Activated CD4-positive, alpha-beta T cell treated with anti-CD3 and anti-CD28 coated beads, Interleukin-2, amount 50 U/mL, for 4 hours (primary cell): Measurements from ENCODE around the gene PLCG2.
"Not testable (repeated sequence)": the region's sequence is repeated elsewhere in the genome, so short reads cannot be mapped to it uniquely, and the experiment has no call there.

Source experiments
- DNase-seq, 2 experiments: peaks; one replicate each; pipeline ENCODE4 v3.0.0-alpha.2; 2020

PLCG2 gene

GRCh38 chr16:81945665-81946064, 166.6 kb downstream of the PLCG2 start:
- no peak for DNase-seq

- DNase-seq: no peak
These were observed 167.1 kb downstream of the PLCG2 start for GRCh38 chr16:81946206-81946605.

- no peak for DNase-seq
These were observed 172.5 kb downstream of the PLCG2 start for GRCh38 chr16:81951564-81951963.

GRCh38 chr16:81956213-81956948, 177.3 kb downstream of the PLCG2 start:
- no peak for DNase-seq

GRCh38 chr16:81964808-81965207, 185.7 kb downstream of the PLCG2 start:
- no peak for DNase-seq

- no peak for DNase-seq
These were observed 188.3 kb downstream of the PLCG2 start for GRCh38 chr16:81967358-81967757.

- no peak for DNase-seq
These were observed 192.8 kb downstream of the PLCG2 start for GRCh38 chr16:81971853-81972252.

GRCh38 chr16:81973737-81974136, 194.6 kb downstream of the PLCG2 start:
- no peak for DNase-seq

- DNase-seq: no peak
These were observed 196.5 kb downstream of the PLCG2 start for GRCh38 chr16:81975637-81976036.

GRCh38 chr16:81977335-81977942, 198.3 kb downstream of the PLCG2 start:
- DNase-seq: not testable (repeated sequence)

- no peak for DNase-seq
These were observed 208.0 kb downstream of the PLCG2 start for GRCh38 chr16:81987121-81987520.

- DNase-seq: no peak
These were observed 208.6 kb downstream of the PLCG2 start for GRCh38 chr16:81987706-81988105.

GRCh38 chr16:81992859-81993258, 213.8 kb downstream of the PLCG2 start:
- DNase-seq: no peak

- no peak for DNase-seq
These were observed 215.4 kb downstream of the PLCG2 start for GRCh38 chr16:81994485-81994884.

GRCh38 chr16:81995651-81996050, 216.6 kb downstream of the PLCG2 start:
- DNase-seq: no peak

GRCh38 chr16:81996664-81997509, 217.8 kb downstream of the PLCG2 start:
- no peak for DNase-seq

- DNase-seq: no peak
These were observed 218.6 kb downstream of the PLCG2 start for GRCh38 chr16:81997738-81998137.

- DNase-seq: no peak
These were observed 223.7 kb downstream of the PLCG2 start for GRCh38 chr16:82002831-82003230.

GRCh38 chr16:82004601-82005000, 225.5 kb downstream of the PLCG2 start:
- DNase-seq: no peak

- no peak for DNase-seq
These were observed 226.1 kb downstream of the PLCG2 start for GRCh38 chr16:82005027-82005830.

- no peak for DNase-seq
These were observed 226.9 kb downstream of the PLCG2 start for GRCh38 chr16:82006036-82006435.

- no peak for DNase-seq
These were observed 228.1 kb downstream of the PLCG2 start for GRCh38 chr16:82007189-82007588.
